Measurements from ENCODE around the gene MPZL1.

DNA sequence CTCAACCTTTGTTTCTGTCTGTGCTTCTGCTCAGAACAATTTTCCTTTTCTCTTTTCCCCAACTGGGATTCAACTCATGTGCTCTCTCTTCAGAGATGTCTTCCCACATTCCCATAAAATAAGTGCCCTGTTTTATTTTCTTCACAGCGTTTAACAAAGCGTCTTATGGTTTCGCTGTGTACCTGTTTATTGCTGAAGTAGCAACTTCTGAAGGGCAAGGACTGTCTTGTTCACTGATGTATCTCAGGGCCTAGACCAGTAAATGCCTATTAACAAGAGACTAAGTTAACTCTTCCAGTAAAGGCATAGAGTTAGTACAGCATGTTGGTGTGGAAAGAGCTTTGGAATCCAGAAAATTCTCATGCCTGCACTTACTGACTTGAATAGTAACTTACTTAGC, 42.9 kb upstream of the MPZL1 start:
- TF ChIP-seq ESRRG (CRISPR knock-in tag; IDR thresholded peaks at IDR 0.05) (no peak), TCF4 (CRISPR knock-in tag; IDR thresholded peaks at IDR 0.05; ENCODE audit: borderline replicate concordance) (no peak), RARB (CRISPR knock-in tag; IDR thresholded peaks at IDR 0.05) (no peak)
- TF ChIP-seq, protein P1, sequence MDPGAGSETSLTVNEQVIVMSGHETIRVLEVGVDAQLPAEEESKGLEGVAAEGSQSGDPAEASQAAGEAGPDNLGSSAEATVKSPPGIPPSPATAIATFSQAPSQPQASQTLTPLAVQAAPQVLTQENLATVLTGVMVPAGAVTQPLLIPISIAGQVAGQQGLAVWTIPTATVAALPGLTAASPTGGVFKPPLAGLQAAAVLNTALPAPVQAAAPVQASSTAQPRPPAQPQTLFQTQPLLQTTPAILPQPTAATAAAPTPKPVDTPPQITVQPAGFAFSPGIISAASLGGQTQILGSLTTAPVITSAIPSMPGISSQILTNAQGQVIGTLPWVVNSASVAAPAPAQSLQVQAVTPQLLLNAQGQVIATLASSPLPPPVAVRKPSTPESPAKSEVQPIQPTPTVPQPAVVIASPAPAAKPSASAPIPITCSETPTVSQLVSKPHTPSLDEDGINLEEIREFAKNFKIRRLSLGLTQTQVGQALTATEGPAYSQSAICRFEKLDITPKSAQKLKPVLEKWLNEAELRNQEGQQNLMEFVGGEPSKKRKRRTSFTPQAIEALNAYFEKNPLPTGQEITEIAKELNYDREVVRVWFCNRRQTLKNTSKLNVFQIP (CRISPR knock-in tag; IDR thresholded peaks at IDR 0.05; ENCODE audit: borderline replicate concordance, low read depth) = no peak
- TF ChIP-seq, protein P2, sequence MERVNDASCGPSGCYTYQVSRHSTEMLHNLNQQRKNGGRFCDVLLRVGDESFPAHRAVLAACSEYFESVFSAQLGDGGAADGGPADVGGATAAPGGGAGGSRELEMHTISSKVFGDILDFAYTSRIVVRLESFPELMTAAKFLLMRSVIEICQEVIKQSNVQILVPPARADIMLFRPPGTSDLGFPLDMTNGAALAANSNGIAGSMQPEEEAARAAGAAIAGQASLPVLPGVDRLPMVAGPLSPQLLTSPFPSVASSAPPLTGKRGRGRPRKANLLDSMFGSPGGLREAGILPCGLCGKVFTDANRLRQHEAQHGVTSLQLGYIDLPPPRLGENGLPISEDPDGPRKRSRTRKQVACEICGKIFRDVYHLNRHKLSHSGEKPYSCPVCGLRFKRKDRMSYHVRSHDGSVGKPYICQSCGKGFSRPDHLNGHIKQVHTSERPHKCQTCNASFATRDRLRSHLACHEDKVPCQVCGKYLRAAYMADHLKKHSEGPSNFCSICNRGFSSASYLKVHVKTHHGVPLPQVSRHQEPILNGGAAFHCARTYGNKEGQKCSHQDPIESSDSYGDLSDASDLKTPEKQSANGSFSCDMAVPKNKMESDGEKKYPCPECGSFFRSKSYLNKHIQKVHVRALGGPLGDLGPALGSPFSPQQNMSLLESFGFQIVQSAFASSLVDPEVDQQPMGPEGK (CRISPR knock-in tag; IDR thresholded peaks at IDR 0.05; ENCODE audit: borderline replicate concordance) = no peak
